ENCODE results near the gene HSPBAP1. TPM values are rescaled to one million over a fixed set of nuclear protein-coding genes. Genes with fewer than 3 reads are reported as not detected.

Gene HSPBAP1, protein sequence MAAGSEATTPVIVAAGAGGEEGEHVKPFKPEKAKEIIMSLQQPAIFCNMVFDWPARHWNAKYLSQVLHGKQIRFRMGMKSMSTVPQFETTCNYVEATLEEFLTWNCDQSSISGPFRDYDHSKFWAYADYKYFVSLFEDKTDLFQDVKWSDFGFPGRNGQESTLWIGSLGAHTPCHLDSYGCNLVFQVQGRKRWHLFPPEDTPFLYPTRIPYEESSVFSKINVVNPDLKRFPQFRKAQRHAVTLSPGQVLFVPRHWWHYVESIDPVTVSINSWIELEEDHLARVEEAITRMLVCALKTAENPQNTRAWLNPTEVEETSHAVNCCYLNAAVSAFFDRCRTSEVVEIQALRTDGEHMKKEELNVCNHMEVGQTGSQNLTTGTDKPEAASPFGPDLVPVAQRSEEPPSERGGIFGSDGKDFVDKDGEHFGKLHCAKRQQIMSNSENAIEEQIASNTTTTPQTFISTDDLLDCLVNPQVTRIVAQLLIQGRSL
- total RNA-seq (ENCODE audit: insufficient read depth, low replicate concordance), result 3.6 TPM

GRCh38 chr3:122793568-122794416, at the start of gene HSPBAP1:
HSPBAP1 (minus strand) TSS chr3:122793831; CDS start chr3:122793680, 151 bp downstream.
- DNase-seq (ENCODE audit: low spot score), result peak; percentile 92

DNA sequence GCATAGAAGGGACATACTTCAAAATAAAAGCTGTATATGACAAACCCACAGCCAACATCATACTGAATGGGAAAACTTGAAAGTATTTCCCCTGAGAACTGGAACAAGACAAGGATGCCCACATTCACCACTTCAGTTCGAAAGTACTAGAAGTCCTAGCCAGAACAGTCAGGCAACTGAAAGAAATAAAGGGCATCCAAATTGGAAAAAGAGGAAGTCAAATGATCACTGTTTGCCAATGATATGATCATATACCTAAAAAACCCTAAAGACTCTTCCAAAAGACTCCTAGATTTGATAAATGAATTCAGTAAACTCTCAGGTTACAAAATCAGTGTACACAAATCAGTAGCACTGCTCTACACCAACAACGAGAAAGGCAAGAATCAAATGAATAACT, 42.0 kb upstream of the HSPBAP1 start:
- DNase-seq (ENCODE audit: low spot score), result no peak

DNA sequence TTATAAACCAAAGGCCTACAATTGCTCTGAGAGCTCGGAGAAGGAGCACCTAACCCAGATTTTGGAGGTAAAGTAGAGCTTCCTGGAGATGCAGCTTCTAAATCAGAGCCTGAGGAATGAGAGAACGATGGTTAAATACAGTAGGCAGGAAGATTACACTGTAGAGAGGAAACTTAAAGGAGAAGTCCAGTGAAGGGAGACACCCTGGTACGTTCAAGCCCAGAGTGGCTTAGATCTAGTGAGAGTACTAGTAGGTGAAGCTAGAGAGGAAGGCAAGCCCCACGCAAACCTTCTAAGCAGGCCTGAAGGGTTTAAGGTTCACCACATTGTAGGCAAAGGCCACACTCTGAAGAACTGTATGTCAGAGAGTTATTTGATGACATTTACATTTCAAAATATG, 34.6 kb upstream of the HSPBAP1 start:
- DNase-seq (ENCODE audit: low spot score), result no peak

DNA sequence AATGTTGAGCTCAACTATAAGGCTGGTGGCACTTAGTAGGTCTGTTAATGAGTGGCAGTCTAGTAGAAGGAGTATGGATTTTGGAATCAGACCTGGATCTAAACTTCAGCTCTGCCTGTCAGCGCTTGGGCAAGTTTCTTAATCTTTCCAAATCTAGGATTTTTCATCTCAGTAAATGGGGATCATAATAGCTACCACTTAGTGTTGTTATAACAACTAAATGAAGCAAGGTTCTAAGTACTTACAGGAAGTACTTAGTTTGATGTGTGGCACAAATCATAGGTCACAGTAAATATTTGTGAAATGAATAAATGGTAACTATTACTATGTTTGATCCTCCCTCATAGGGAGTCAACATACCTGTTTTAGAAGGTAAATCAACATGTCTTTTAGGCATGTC, 32.6 kb upstream of the HSPBAP1 start:
- no peak for DNase-seq (ENCODE audit: low spot score)

- peak; percentile 14 for DNase-seq (ENCODE audit: low spot score)
Observed at GRCh38 chr3:122825460-122825859, 31.8 kb upstream of the HSPBAP1 start.

DNA sequence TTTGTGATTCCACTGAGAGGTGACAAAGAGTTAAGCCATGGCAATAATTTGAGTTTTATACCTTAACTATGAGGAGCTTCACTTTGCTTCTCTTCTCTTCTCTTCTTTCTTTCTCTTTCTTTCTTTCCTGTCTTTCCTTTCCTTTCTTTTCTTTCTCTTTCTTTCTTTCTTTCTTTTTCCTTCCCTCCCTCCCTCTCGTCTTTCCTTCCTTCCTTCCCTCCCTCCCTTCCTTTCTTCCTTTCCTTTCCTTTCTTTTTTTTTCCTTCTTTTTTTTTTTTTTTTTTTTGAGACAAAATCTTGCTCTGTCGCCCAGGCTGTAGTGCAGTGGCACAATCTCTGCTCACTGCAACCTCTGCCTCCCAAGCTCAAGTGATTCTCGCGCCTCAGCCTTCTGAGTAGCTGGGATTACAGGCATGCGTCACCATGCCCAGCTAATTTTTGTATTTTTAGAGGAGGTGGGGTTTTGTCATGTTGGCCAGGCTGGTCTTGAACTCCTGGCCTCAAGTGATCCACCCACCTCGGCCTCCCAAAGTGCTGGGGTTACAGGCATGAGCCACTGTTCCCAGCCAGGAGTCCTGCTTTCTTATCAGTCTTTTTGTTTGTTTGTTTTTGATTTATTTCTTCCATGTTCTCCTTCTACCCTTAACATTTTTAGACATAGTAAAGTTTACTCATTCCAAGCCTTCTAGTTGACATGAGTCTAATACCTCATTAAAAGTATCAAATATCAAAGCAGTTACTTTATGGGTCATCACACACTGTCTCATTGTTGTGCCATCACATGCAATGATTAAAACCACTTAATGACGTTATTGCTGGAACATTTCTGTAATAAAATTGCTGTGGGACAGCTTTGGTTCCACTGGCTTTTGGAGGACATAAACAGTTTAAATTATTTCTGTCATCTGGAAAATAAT, 31.1 kb upstream of the HSPBAP1 start:
- no peak for DNase-seq (ENCODE audit: low spot score)

DNA sequence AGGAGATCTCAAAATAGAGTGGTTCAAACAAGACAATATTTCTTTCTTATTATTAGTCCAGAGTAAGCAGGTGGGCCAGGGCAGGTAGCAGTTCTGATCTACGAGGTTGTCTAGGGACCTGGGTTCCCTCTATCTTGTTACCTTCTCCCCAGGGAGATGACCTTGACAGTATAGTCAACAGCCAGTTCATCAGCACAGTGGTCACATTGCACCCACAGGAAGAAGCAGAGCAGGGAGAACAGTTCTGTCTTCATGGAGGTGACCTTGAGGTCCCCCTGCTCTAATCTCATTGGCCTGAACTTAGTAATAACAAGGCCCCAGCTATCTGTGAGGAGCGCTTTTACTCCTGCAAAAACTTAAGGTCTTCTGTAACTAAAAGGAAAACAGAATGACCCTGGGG, 23.0 kb upstream of the HSPBAP1 start:
- DNase-seq (ENCODE audit: low spot score), result no peak

GRCh38 chr3:122810734-122811133, 17.1 kb upstream of the HSPBAP1 start:
- no peak for DNase-seq (ENCODE audit: low spot score)

GRCh38 chr3:122803977-122804376, 10.3 kb upstream of the HSPBAP1 start:
- no peak for DNase-seq (ENCODE audit: low spot score)

DNA sequence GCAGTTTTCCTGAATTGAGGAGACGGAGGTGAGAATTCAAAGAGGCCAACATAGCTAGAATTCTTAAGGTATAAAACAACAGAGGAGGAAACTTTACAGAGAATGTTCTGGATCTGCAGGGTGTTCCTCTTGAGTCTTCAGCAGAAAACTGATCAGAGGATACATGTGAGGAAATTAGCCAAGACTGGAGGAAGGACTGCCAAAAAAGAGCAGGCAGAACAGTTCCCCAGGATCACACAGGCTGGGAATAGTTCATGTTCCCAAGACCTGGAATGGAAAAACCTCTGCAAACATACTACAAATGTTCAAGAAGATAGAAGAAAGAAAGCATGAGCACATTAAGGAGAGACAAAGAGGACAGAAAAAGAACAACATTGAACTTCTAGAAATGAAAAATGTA, 8.7 kb upstream of the HSPBAP1 start:
- DNase-seq (ENCODE audit: low spot score), result no peak

DNA sequence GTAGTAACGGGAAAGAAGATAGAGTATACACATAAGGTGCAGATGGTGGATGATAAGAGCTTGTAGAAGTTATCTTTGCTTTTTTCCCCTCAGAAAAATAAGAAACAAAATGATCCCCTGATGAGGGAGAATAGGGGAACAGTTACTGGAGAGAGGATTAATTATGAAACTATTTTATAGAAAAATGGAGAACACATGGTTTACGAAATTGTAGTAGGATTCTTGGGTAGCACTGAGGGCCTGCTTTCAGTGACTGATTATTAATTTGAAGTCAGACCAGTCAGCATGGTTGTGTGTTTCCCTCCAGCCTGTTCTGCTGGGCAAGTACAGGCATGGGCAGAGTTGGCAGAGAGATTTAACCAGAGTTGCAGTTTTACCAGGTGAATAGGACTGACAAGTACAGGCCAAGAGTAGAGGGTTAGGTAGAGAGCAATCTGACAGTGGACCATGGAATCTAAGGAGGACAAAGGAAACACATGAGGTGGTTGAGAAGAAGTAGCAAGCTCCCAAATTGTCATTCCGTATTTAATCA, 7.1 kb upstream of the HSPBAP1 start:
- DNase-seq (ENCODE audit: low spot score), result peak; percentile 16

DNA sequence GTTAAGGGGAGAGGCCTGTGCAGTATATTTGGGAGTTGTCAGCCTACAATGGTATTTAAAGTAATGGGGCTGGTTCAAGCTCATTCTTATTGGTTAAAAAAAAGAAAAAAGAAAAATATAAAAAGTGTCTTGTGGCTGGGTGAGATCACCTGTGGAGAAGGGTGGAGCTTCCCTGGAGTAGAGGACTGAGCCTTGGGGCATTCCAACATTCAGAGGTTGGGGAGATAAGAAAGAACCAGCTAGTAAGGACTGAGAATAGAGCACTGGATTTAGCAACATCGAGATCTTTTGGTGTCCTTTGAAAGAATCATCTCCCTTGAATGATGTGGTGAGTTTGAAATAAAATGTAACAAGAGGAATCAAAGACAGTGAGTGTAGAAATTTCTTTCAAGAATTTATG, 6.4 kb upstream of the HSPBAP1 start:
- DNase-seq (ENCODE audit: low spot score), result no peak

DNA sequence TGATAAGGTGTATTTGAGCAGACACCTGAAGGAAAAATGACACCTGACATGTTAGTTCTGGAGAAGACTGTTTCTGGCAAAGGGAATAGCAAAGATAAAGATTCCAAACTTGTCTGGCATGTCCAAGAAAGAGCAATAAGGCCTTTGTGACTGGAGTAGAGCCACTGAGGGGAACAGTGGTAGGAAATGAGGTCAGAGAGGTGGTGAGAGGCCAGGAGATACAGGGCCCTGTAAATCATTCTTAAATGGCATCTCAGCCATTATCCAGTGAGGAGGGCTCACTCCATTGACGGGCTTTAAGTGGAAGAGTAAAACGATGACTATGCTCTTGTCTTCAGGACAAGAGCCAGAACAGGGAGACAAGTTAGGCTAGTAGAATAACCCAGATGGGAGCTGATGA, 5.7 kb upstream of the HSPBAP1 start:
- DNase-seq (ENCODE audit: low spot score), result no peak

DNA sequence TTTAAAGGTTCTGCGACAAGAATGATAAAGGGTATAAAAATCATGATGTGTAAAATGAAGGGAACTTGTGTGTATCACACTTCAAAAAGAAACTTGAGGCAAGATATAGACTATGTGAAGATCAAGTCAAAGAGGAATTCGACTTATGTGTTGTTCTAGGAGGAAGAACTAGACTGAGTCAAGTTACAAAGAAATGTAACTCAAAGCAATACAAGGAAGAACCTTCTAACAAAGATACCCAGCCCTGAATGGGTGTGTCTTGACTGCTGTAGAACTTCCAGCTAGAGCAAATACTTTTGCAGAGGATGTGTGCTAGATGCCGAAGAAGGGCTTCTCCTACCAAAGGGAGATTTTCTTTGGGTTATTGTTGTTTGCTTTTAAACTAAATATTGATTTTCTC, 3.7 kb upstream of the HSPBAP1 start:
- DNase-seq (ENCODE audit: low spot score), result no peak

GRCh38 chr3:122795674-122796195, 2.1 kb upstream of the HSPBAP1 start:
- DNase-seq (ENCODE audit: low spot score), result no peak

- peak; percentile 82 for DNase-seq (ENCODE audit: low spot score)
Observed at GRCh38 chr3:122794779-122795673, 1.4 kb upstream of the HSPBAP1 start, which contains the start of gene SLC49A4. SLC49A4 (plus strand) TSS chr3:122795069; CDS start chr3:122795193, 124 bp downstream.

GRCh38 chr3:122794483-122794778, 800 bp upstream of the HSPBAP1 start:
- no peak for DNase-seq (ENCODE audit: low spot score)

DNA sequence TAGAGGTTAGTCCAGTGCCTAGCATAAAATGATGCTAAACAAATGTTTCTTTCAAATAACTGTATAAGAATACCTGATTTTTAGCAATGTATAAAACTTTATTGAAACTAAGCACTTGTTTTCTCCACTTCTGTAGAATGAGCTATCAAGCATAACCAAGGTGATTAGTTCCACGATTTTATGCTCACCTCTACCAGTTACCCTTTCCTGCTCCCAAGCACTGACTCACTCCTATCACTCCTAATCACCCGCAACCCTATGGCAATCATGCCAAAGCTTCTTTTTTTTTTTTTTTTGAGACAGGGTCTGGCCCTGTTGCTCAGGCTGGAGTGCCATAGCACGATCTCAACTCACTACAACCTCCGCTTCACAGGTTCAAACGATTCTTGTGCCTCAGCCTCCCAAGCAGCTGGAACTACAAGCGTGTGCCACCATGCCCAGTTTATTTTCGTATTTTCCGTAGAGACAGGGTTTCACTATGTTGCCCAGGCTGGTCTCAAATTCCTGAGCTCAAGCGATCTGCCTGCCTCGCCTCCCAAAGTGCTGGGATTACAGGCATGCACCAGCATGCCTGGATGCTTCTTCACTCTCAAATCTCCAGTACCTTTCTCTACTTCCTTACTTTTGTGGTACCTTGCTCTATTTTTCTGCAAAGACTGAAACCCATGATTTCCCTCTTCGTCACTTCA, 3.9 kb downstream of the HSPBAP1 start:
- DNase-seq (ENCODE audit: low spot score), result no peak

- no peak for DNase-seq (ENCODE audit: low spot score)
Observed at GRCh38 chr3:122787872-122788271, 5.8 kb downstream of the HSPBAP1 start.
